RWPE1 (cell line): ENCODE measurements around the gene MTERF1.
"Not testable (repeated sequence)": the region's sequence is repeated elsewhere in the genome, so short reads cannot be mapped to it uniquely, and the experiment has no call there.

Experiments used
- CTCF ChIA-PET: fragments of 350-600 bp; sonication (Branson Sonifier 250); formaldehyde crosslinking; extraction: SDS; loops from one replicate; lab custom pipeline; 2021; lab: Yijun Ruan, JAX
- POLR2A ChIA-PET: fragments of 400-600 bp; formaldehyde crosslinking; extraction: SDS; loops from one replicate; lab custom pipeline; 2020; ENCODE audit warnings: antibody characterized with exemption; ENCODE audit not compliant: low non-redundant PET; lab: Yijun Ruan, JAX
- DNase-seq: peaks from one replicate; pipeline ENCODE4 v3.0.0; 2012; ENCODE audit warnings: low spot score
- H3K27ac ChIP-seq: fragments of 450-650 bp; 2 replicates; pipeline ENCODE4 v1.5.1; 2017
- TF ChIP-seq, protein P1 (sequence below): fragments of 450-650 bp; conservative IDR thresholded peaks from 2 replicates; pipeline ENCODE4 v1.5.1; 2017; ENCODE audit warnings: low read depth, mild to moderate bottlenecking

Gene MTERF1

DNA sequence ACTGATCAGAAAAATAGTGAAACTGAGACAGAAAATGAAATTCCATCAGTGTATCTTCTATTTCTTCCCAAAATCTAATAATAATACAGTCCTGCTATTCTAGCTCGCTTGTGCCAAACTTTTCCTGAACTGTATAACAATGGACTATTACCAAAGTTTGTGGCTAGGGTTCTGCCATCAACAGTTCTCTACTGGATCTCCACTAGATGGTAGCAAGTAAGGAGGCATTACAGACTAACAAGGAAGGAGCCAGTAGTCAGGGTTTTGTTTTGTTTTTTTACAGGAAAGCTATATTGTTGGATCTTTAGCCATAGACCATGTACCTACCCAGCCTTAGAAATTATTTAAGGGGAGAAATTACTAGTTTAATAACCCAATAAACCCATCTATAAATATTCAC lies 10.8 kb downstream of the MTERF1 start:
- no peak overlapping the region for H3K27ac ChIP-seq
- no peak for DNase-seq
- ChIA-PET POLR2A (no interaction called here), CTCF (interaction anchor here (1.2 kb wide), 1 partner anchor 11 kb away, joined by 6 read pairs; the partner anchor contains the start of gene MTERF1)
- TF ChIP-seq, protein P1, sequence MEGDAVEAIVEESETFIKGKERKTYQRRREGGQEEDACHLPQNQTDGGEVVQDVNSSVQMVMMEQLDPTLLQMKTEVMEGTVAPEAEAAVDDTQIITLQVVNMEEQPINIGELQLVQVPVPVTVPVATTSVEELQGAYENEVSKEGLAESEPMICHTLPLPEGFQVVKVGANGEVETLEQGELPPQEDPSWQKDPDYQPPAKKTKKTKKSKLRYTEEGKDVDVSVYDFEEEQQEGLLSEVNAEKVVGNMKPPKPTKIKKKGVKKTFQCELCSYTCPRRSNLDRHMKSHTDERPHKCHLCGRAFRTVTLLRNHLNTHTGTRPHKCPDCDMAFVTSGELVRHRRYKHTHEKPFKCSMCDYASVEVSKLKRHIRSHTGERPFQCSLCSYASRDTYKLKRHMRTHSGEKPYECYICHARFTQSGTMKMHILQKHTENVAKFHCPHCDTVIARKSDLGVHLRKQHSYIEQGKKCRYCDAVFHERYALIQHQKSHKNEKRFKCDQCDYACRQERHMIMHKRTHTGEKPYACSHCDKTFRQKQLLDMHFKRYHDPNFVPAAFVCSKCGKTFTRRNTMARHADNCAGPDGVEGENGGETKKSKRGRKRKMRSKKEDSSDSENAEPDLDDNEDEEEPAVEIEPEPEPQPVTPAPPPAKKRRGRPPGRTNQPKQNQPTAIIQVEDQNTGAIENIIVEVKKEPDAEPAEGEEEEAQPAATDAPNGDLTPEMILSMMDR: no peak

GRCh38 chr7:91866599-91867148 lies 13.8 kb downstream of the MTERF1 start:
- H3K27ac ChIP-seq: no peak overlapping the region
- no peak for DNase-seq
- ChIA-PET POLR2A (no interaction called here), CTCF (interaction anchor here (0.8 to 1.4 kb wide), 2 partner anchors 14 to 36 kb away, joined by 4 to 6 read pairs; partner anchors contain the start of gene MTERF1)
- TF ChIP-seq, protein P1: no peak

- H3K27ac ChIP-seq: no peak overlapping the region
- no peak for DNase-seq
- POLR2A ChIA-PET: no interaction called here
- CTCF ChIA-PET: interaction anchor here (1.3 kb wide), 1 partner anchor 11 kb away, joined by 3 read pairs; no protein-coding TSS in a partner anchor
- TF ChIP-seq, protein P1: no peak
Measured at GRCh38 chr7:91865511-91865910, 15.0 kb downstream of the MTERF1 start.

- H3K27ac ChIP-seq, POLR2A ChIA-PET, DNase-seq: not testable (repeated sequence)
- CTCF ChIA-PET: interaction anchor here (0.7 to 1.3 kb wide), 3 partner anchors 12 to 17 kb away, joined by 3 to 4 read pairs (median 3); no protein-coding TSS in a partner anchor
Measured at GRCh38 chr7:91864604-91865003, 15.9 kb downstream of the MTERF1 start.

DNA sequence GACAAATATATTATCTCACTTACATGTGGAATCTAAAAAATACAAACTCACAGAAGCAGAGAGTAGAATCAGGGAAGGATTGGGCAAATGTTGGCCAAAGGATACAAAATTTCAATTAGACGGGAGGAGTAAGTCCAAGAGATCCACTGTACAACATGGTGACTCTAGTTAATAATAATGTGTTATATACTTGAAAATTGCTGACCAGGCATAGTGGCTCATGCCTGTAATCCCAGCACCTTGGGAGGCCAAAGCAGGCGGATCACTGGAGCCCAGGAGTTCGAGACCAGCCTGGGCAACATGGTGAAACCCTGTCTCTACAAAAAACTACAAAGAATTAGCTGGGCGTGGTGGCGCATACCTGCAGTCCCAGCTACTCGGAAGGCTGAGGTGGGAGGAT lies 16.4 kb downstream of the MTERF1 start:
- ChIA-PET CTCF (interaction anchor here (0.7 to 1.3 kb wide), 2 partner anchors 16 to 17 kb away, joined by 3 to 4 read pairs; no protein-coding TSS in a partner anchor), POLR2A (no interaction called here)
- TF ChIP-seq, protein P1: no peak
- H3K27ac ChIP-seq: no peak overlapping the region
- no peak for DNase-seq

DNA sequence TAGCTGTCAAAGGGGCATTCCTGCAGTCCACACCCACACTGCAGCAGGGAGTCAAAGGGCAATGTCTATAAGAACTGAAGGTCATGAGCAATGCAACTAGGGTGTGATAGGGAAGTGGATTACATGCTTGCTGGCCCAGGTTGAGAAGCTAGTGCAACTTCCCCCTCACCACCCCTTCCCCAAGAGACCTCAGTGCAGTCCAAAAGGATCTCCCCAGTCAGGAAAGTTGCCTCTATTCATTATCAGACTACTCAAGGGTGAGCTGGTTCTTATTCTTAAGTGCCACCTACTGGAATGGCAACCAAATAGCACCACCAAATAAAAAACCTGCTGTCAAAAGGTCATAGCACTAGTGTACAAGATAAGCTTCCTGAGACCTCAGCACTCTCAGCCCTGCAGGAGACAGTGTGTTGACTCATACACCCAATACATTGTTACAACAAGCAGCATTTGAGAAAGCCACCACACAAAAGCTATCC lies 28.2 kb downstream of the MTERF1 start:
- POLR2A ChIA-PET: no interaction called here
- DNase-seq: no peak
- CTCF ChIA-PET: interaction anchor here (0.5 to 1.6 kb wide), 4 partner anchors 16 to 526 kb away, joined by 3 to 6 read pairs (median 4); no protein-coding TSS in a partner anchor
- peak overlapping the region; percentile 57; the same call in 1 of the 2 replicates for H3K27ac ChIP-seq
- TF ChIP-seq, protein P1: no peak; the same call in 1 of the 2 replicates

DNA sequence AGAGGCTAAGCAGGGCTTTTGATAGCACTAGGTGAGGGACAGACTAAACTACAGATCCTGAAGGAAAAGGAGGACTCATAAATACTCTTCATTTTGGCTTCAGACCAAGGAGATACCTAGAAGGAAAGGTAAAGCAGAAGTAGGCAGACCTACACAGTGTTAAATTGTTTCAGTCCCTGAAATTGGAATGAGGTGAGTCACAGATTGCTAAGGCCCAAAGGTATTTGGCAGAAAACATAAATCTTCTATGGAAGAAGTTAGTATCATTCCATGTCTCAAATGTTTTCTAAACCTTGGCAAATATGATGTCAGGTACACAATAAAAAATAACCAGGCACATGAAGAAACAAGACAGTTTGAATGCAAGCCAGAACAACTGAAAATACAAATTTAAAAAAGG lies 30.0 kb downstream of the MTERF1 start:
- ChIA-PET CTCF (no interaction called here), POLR2A (no interaction called here)
- peak; percentile 81 for DNase-seq

More for the DNA sequence above, 30.0 kb downstream of the MTERF1 start:
- TF ChIP-seq, protein P1: no peak
- no peak overlapping the region for H3K27ac ChIP-seq
